ENCODE data around the gene LUZP2. TPM values are rescaled to one million over a fixed set of nuclear protein-coding genes. Genes with fewer than 3 reads are reported as not detected.
"Not testable (repeated sequence)": the region's sequence is repeated elsewhere in the genome, so short reads cannot be mapped to it uniquely, and the experiment has no call there.

The LUZP2 gene
- total and polyA plus RNA-seq, 2 donors = 0.41 to 26.4 TPM

- WGBS = 92% methylated on average over 9 of the region's 9 CpGs
- no peaks in the 10 kb centered on the region for H3K36me3 ChIP-seq (ENCODE audit: insufficient read depth)
- H3K27ac ChIP-seq (ENCODE audit: low read depth) = no peak overlapping the region
- no peak for DNase-seq (ENCODE audit: extremely low spot score)
- no peak overlapping the region for H3K4me3 ChIP-seq (ENCODE audit: low read depth, low read length)
- no peaks in the 10 kb centered on the region for H3K4me1 ChIP-seq (ENCODE audit: insufficient read depth)
Observed at GRCh38 chr11:24859801-24860300, 363.0 kb downstream of the LUZP2 start.

GRCh38 chr11:24861440-24861839 lies 364.6 kb downstream of the LUZP2 start:
- Histone ChIP-seq H3K4me1 (ENCODE audit: insufficient read depth) (no peaks in the 10 kb centered on the region), H3K27ac (ENCODE audit: low read depth) (no peak overlapping the region), H3K36me3 (ENCODE audit: insufficient read depth) (no peaks in the 10 kb centered on the region), H3K4me3 (ENCODE audit: low read depth, low read length) (no peak overlapping the region)
- DNase-seq (ENCODE audit: extremely low spot score) = no peak
- 94% methylated on average over 6 of the region's 6 CpGs for WGBS

- no peak for DNase-seq (ENCODE audit: extremely low spot score)
- WGBS = 59% methylated on average over 4 of the region's 4 CpGs
- Histone ChIP-seq H3K4me3 (ENCODE audit: low read depth, low read length) (no peak overlapping the region), H3K27ac (ENCODE audit: low read depth) (no peak overlapping the region), H3K36me3 (ENCODE audit: insufficient read depth) (no peaks in the 10 kb centered on the region), H3K4me1 (ENCODE audit: insufficient read depth) (no peaks in the 10 kb centered on the region)
Observed at GRCh38 chr11:24866743-24867142, 369.9 kb downstream of the LUZP2 start.

GRCh38 chr11:24870048-24870447 lies 373.2 kb downstream of the LUZP2 start:
- Histone ChIP-seq H3K4me3 (ENCODE audit: low read depth, low read length) (no peak overlapping the region), H3K27ac (ENCODE audit: low read depth) (no peak overlapping the region), H3K36me3 (ENCODE audit: insufficient read depth) (no peaks in the 10 kb centered on the region), H3K4me1 (ENCODE audit: insufficient read depth) (no peaks in the 10 kb centered on the region)
- 75% methylated on average over 1 of the region's 1 CpG for WGBS
- no peak for DNase-seq (ENCODE audit: extremely low spot score)

- H3K4me1 ChIP-seq (ENCODE audit: insufficient read depth) = no peaks in the 10 kb centered on the region
- DNase-seq (ENCODE audit: extremely low spot score) = no peak
- no peak overlapping the region for H3K27ac ChIP-seq (ENCODE audit: low read depth)
- no peak overlapping the region for H3K4me3 ChIP-seq (ENCODE audit: low read depth, low read length)
- no peaks in the 10 kb centered on the region for H3K36me3 ChIP-seq (ENCODE audit: insufficient read depth)
- 95% methylated on average over 2 of the region's 2 CpGs for WGBS
Observed at GRCh38 chr11:24872186-24872585, 375.3 kb downstream of the LUZP2 start.

- Histone ChIP-seq H3K27ac (ENCODE audit: low read depth) (no peak overlapping the region), H3K36me3 (ENCODE audit: insufficient read depth) (no peaks in the 10 kb centered on the region), H3K4me3 (ENCODE audit: low read depth, low read length) (no peak overlapping the region), H3K4me1 (ENCODE audit: insufficient read depth) (no peaks in the 10 kb centered on the region)
- no peak for DNase-seq (ENCODE audit: extremely low spot score)
Observed at GRCh38 chr11:24872651-24873311, 375.9 kb downstream of the LUZP2 start.

- H3K4me1 ChIP-seq (ENCODE audit: insufficient read depth) = no peaks in the 10 kb centered on the region
- DNase-seq (ENCODE audit: extremely low spot score) = no peak
- WGBS = 21% methylated on average over 1 of the region's 1 CpG
- H3K36me3 ChIP-seq (ENCODE audit: insufficient read depth) = no peaks in the 10 kb centered on the region
- no peak overlapping the region for H3K27ac ChIP-seq (ENCODE audit: low read depth)
- no peak overlapping the region for H3K4me3 ChIP-seq (ENCODE audit: low read depth, low read length)
Observed at GRCh38 chr11:24880962-24881361, 384.1 kb downstream of the LUZP2 start.

GRCh38 chr11:24885580-24886173 lies 388.8 kb downstream of the LUZP2 start:
- Histone ChIP-seq H3K36me3 (ENCODE audit: insufficient read depth) (no peaks in the 10 kb centered on the region), H3K4me1 (ENCODE audit: insufficient read depth) (no peaks in the 10 kb centered on the region), H3K27ac (ENCODE audit: low read depth) (no peak overlapping the region), H3K4me3 (ENCODE audit: low read depth, low read length) (no peak overlapping the region)
- DNase-seq (ENCODE audit: extremely low spot score) = no peak
- 64% methylated on average over 4 of the region's 4 CpGs for WGBS

GRCh38 chr11:24886880-24887619 lies 390.2 kb downstream of the LUZP2 start:
- H3K4me1 ChIP-seq (ENCODE audit: insufficient read depth) = no peaks in the 10 kb centered on the region
- 62% methylated on average over 4 of the region's 4 CpGs for WGBS
- no peak overlapping the region for H3K27ac ChIP-seq (ENCODE audit: low read depth)
- DNase-seq (ENCODE audit: extremely low spot score) = no peak
- no peaks in the 10 kb centered on the region for H3K36me3 ChIP-seq (ENCODE audit: insufficient read depth)
- no peak overlapping the region for H3K4me3 ChIP-seq (ENCODE audit: low read depth, low read length)

- Histone ChIP-seq H3K36me3 (ENCODE audit: insufficient read depth) (no peaks in the 10 kb centered on the region), H3K4me1 (ENCODE audit: insufficient read depth) (no peaks in the 10 kb centered on the region), H3K4me3 (ENCODE audit: low read depth, low read length) (no peak overlapping the region), H3K27ac (ENCODE audit: low read depth) (no peak overlapping the region)
- 86% methylated on average over 1 of the region's 1 CpG for WGBS
- DNase-seq (ENCODE audit: extremely low spot score) = no peak
Observed at GRCh38 chr11:24890426-24890825, 393.6 kb downstream of the LUZP2 start.

- H3K36me3 ChIP-seq (ENCODE audit: insufficient read depth); H3K4me3 ChIP-seq (ENCODE audit: low read depth, low read length); H3K4me1 ChIP-seq (ENCODE audit: insufficient read depth); DNase-seq (ENCODE audit: extremely low spot score); H3K27ac ChIP-seq (ENCODE audit: low read depth): not testable (repeated sequence)
- WGBS = 88% methylated on average over 4 of the region's 4 CpGs
Observed at GRCh38 chr11:24891845-24892492, 395.1 kb downstream of the LUZP2 start.

- H3K27ac ChIP-seq (ENCODE audit: low read depth) = no peak overlapping the region
- 91% methylated on average over 32 of the region's 32 CpGs for WGBS
- H3K36me3 ChIP-seq (ENCODE audit: insufficient read depth) = no peaks in the 10 kb centered on the region
- no peak for DNase-seq (ENCODE audit: extremely low spot score)
- no peaks in the 10 kb centered on the region for H3K4me1 ChIP-seq (ENCODE audit: insufficient read depth)
- no peak overlapping the region for H3K4me3 ChIP-seq (ENCODE audit: low read depth, low read length)
Observed at GRCh38 chr11:24896118-24896835, 399.4 kb downstream of the LUZP2 start.

GRCh38 chr11:24900514-24900913 lies 403.7 kb downstream of the LUZP2 start:
- 29% methylated on average over 3 of the region's 3 CpGs for WGBS
- Histone ChIP-seq H3K27ac (ENCODE audit: low read depth) (no peak overlapping the region), H3K4me3 (ENCODE audit: low read depth, low read length) (no peak overlapping the region), H3K36me3 (ENCODE audit: insufficient read depth) (no peaks in the 10 kb centered on the region), H3K4me1 (ENCODE audit: insufficient read depth) (no peaks in the 10 kb centered on the region)
- no peak for DNase-seq (ENCODE audit: extremely low spot score)

Measured in urinary bladder (tissue), 4 donors.